ENCODE data around the gene USP31.
A peak's percentile ranks its signal among the peaks of the same experiment; 100 is the strongest.
"Not testable (repeated sequence)": the region's sequence is repeated elsewhere in the genome, so short reads cannot be mapped to it uniquely, and the experiment has no call there.

USP31 gene

DNA sequence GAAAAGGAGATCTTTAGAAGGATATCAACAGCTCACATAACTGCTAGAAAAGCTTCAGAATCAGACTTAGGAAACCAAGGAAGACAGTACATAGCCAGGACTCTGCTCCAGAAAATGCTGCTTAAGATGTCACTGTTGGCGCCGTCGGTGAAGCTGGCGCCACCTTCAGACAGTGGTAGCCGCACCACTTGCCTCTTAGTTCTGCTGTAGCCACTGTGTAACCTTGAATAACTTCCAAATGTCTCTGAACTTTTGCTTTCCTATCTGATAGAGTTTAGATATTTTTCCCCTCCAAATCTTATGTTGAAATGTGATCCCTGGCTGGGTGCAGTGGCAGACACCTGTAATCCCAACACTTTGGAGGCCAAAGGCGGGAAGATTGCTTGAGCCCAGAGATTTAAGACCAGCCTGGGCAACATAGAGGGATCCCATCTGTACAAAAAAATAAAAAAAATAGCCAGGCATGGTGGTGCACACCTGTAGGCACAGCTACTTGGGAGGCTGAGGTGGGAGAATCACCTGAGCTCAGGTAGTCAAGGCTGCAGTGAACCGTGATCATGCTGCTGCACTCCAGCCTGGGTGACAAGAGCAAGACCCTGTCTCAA, 6.3 kb upstream of the USP31 start:
- no peak for DNase-seq

GRCh38 chr16:23152386-23153178, 3.3 kb upstream of the USP31 start:
- no peak for DNase-seq

DNA sequence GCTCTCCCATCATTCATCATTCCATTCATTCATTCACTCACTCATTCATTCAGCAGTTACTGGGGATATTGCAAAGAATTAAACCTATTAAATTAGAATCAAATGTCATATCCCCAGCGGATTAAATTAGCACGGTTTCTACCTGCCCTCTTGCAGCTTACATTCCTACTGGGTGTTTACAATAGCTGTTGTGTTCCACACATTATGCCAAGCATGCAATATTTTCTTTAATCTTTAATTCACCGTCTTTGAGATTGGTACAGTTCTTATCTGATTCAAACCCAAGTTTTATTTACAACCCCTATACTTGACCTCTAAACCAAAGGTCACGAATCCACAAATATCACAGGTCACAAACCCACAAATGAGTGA, 727 bp upstream of the USP31 start:
- no peak for DNase-seq

GRCh38 chr16:23148513-23149266, 562 bp downstream of the USP31 start:
- peak; percentile 79 for DNase-seq

GRCh38 chr16:23148166-23148512, 1.1 kb downstream of the USP31 start:
- DNase-seq = no peak

DNA sequence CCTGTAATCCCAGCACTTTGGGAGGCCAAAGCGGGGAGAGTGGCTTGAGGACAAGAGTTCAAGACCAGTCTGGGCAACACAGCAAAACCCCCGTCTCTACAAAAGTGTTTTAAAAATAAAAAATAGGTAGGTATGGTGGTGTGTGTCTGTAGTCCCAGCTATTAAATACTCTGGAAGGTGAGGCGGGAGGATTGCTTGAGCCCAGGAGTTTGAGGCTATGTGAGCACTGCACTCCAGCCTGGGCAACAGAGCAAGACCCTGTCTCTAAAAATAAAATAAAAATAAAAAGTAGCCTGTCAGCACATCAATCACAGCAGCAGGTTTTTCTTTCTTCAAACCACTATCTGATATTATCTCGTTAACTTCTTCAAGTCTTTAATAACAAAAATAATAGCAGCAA, 1.6 kb downstream of the USP31 start:
- no peak for DNase-seq

- no peak for DNase-seq
These were observed 2.2 kb downstream of the USP31 start for GRCh38 chr16:23146877-23147601.

GRCh38 chr16:23145608-23146007, 3.6 kb downstream of the USP31 start:
- DNase-seq = no peak

DNA sequence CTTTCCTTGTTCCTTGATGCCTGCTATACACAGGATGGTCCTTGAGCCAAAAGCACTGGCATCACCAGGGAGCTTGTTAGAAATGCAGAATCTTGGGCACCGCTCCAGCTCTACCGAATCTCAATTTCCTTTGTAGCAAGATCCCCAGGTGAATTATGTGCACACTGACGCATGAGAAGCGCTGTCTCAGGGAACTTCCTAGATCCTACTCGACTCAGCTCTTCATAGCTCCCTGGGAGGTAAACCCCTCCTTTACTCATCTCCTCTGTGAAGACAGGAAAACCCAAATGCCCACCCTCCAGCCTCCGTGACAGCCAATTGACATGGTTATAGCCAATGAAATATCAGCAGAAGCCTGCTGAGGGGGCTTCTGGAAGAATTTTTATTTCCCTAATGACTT, 4.1 kb downstream of the USP31 start:
- DNase-seq = no peak

DNA sequence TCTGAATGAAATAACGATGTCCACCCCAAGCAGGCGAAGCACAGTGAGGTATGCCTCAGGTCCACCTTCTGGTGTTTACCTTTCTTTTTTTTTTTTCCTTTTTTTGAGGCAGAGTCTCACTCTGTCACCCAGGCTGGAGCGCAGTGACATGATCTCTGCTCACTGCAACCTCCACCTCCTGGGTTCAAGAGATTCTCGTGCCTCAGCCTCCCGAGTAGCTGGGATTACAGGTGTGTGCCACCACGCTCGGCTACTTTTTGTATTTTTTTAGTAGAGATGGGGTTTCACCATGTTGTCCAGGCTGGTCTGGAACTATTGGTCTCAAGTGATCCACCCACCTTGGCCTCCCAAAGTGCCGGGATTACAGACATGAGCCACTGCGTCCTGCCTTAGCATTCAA, 4.9 kb downstream of the USP31 start:
- not testable (repeated sequence) for DNase-seq

- no peak for DNase-seq
These were observed 5.9 kb downstream of the USP31 start for GRCh38 chr16:23143391-23143790.

- DNase-seq = no peak
These were observed 7.1 kb downstream of the USP31 start for GRCh38 chr16:23141959-23142740.

DNA sequence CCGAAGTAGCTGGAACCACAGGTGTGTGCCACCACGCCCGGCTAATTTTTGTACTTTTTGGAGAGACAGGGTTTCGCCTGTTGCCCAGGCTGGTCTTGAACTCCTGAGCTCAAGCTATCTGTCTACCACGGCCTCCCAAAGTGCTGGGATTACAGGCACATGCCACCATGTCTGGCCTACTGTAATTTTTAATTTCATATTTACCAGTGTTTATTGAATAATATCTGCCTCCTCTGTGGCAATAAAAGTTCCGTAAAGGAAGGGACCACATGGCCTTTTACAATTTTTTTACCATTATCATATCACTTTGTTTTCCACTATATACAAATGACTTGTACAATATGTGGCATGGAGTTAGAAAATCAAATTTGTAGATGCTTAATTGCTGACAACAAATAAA, 7.8 kb downstream of the USP31 start:
- DNase-seq = no peak

DNA sequence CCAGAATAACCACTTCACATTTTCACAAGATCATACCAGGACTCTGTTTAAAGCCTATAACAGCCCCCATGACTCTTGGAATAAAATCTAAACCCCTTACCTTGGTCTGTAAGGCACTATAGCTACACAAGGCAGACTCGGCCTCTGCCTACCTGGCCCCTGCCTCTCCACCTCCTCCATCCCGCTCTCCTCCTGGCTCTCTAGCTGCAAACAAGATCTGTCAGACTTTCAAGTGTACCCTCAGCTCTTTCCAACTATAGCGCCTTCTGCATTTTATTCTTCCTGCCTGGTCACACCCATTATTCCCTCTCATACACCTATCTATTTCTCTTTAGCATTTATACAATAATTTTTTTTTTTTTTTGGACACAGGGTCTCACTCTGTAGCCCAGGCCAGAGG, 8.2 kb downstream of the USP31 start:
- no peak for DNase-seq

GRCh38 chr16:23140107-23140506, 9.1 kb downstream of the USP31 start:
- DNase-seq = no peak

GRCh38 chr16:23137818-23138217, 11.4 kb downstream of the USP31 start:
- no peak for DNase-seq

DNA sequence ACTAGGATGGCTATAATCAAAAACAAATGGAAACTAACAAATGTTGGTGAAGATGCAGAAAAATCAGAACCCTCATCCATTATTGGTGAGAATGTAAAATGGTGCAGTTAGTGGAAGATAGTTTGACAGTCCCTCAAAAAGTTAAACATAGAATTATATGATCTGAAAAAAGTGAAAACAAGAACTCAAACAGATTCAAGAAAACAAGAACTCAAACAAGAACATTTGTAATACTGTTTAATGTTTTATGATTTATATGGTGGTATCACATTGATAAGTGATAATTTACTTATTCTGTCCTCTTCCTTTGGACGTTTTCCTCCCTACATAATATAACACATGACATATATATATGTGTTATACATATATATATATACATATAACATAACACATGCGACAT, 12.0 kb downstream of the USP31 start:
- no peak for DNase-seq

DNA sequence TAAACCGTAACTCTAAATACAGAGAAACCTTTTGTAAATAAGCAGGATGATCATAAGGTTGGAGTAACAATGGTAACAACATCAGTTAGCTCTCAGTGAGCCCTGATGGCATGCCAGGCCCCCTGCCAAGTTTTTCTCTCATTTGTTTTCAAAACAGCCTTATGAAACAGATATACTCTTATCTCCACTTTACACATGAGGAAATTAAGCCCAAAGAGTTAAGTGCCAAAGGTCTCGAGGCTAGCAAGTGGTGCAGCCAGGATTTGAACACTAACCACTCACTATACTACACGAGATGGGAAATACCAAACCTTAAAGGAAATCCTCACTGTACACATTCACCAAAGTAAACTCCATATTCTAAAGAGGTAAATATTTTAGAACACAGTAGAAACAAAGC, 15.0 kb downstream of the USP31 start:
- DNase-seq = no peak

- no peak for DNase-seq
These were observed 16.3 kb downstream of the USP31 start for GRCh38 chr16:23132775-23133463.

DNA sequence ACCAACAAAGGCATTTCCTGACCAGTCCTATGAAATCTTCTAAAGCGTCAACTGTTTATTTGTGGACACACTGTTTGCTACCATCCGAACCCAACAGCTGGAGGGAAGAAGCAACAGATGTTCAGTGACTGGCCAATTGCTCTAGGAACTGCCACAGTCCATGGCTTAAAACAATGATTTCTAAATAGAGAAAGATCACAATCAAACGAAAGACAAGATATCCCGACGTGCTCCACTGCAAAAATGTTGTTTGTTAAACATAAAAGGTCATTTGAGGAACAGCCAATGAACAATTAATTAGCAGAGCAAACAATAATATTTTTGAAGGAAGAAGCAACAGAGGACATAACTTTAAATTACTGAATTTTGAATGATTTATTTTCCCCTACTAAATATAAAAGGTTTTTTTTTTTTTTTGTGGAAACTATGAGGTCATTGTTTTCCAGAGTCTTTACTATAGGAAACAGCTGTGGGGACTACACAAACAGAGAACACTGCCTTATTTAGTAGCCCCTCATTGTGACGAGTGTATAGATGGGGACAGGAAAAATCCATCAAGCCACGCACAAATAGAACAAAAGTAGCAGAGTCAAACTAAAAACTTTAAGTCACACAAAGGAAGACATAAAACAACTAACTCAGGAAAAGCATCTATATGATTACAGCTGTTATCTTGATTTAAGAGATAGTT, 17.2 kb downstream of the USP31 start:
- DNase-seq = no peak

DNA sequence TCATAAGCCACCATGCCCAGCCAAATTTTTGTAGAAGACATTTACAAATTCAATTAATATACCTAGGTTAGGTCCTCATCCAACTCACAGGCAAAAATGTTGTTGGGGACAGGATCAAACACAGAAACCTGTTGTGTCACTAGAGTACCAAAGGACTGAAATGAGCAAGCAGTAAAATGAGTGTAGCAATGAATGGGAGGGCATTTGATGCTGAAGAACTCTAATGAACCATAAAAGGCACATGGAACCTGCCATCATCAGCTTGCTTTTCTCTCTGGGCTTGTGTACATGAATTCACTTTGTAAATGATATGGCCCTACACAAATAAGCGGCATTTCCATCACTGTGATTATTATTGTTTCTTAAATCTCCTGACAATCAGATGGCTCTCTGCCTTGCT, 17.8 kb downstream of the USP31 start:
- no peak for DNase-seq

Measured in right forelimb (tissue), 1 donor.